HepG2 (cell line): Measurements from ENCODE around the gene TMEM266. TPM values are rescaled to one million over a fixed set of nuclear protein-coding genes. Genes with fewer than 3 reads are reported as not detected.

Source experiments
- ATAC-seq: fragments of 200-7000 bp; cut with Tn5 transposase; 3 replicates; pipeline ENCODE4 v1.9.1; 2020; ENCODE audit warnings: mild to moderate bottlenecking, moderate library complexity
- BruUV-seq: library from RNA; stranded (reverse); fragments of 400-500 nt; replicated peaks from 2 replicates; lab custom pipeline; 2021; lab: Mats Ljungman, UMichigan
- CTCF ChIA-PET: fragments of 300-600 bp; formaldehyde crosslinking; extraction: SDS; loops from one replicate; lab custom pipeline; 2021; ENCODE audit warnings: low total read pairs, inconsistent platforms, low intra/inter-chr PET ratio; lab: Yijun Ruan, JAX
- POLR2A ChIA-PET: fragments of 350-600 bp; sonication (Branson Sonifier 250); formaldehyde crosslinking; loops from one replicate; lab custom pipeline; 2020; ENCODE audit warnings: antibody characterized with exemption, inconsistent platforms; lab: Yijun Ruan, JAX
- DNase-seq: peaks from one replicate; pipeline ENCODE4 v3.0.0-alpha.2; 2015; ENCODE audit warnings: low spot score
- FAIRE-seq: peaks from 3 replicates; lab custom pipeline; 2011; peaks lifted over from hg19 to GRCh38; lab: Jason Lieb, UNC
- H2AFZ ChIP-seq: one replicate; pipeline ENCODE4 v1.6.1; 2011; ENCODE audit warnings: low read length, inconsistent platforms
- H3K27ac ChIP-seq: fragments of 300-600 bp; 3 replicates; pipeline ENCODE4 v1.8.0; 2011; ENCODE audit warnings: mixed run types, mild to moderate bottlenecking, mixed read lengths, low read length, inconsistent platforms; ENCODE audit not compliant: insufficient read depth; ENCODE audit errors: extremely low read length
- H3K27me3 ChIP-seq, 2 experiments: fragments of 200-600 bp in 1 of 2; 2 replicates in 1 of 2; 3 replicates in 1 of 2; pipeline versions ENCODE4 v1.6.0 to v1.8.0; 2011; ENCODE audit warnings: low read length in 2 of 2, mild to moderate bottlenecking in 2 of 2, moderate library complexity in 2 of 2, inconsistent platforms in 1 of 2; ENCODE audit not compliant: insufficient read depth in 2 of 2, control insufficient read depth in 1 of 2
- H3K36me3 ChIP-seq, 2 experiments: fragments of 200-600 bp in 1 of 2; replicated peaks in 1 of 2; 2 replicates in 1 of 2; 3 replicates in 1 of 2; pipeline versions ENCODE4 v1.5.1 to v1.8.0; 2011; ENCODE audit warnings: low read length in 2 of 2, inconsistent platforms in 1 of 2; ENCODE audit not compliant: insufficient read depth in 2 of 2, control insufficient read depth in 1 of 2
- H3K4me1 ChIP-seq: 2 replicates; pipeline ENCODE4 v1.5.1; 2012; ENCODE audit warnings: low read length, inconsistent platforms; ENCODE audit not compliant: insufficient read depth
- H3K4me2 ChIP-seq: 2 replicates; pipeline ENCODE4 v1.6.0; 2011; ENCODE audit warnings: low read depth, low read length, inconsistent platforms
- H3K4me3 ChIP-seq, 3 experiments: fragments of 200-600 bp in 1 of 3; sonication (generic), shearing (Covaris generic) in 1 of 3; replicated peaks in 1 of 3; 2 replicates each; pipeline ENCODE4 v1.5.1; 2011 to 2016; ENCODE audit warnings: low read length in 3 of 3, inconsistent platforms in 2 of 3, low read depth in 2 of 3, mild to moderate bottlenecking in 2 of 3, control low read depth in 1 of 3, mixed read lengths in 1 of 3; ENCODE audit not compliant: insufficient read depth in 1 of 3
- H3K79me2 ChIP-seq: one replicate; pipeline ENCODE4 v1.6.1; 2011; ENCODE audit warnings: low read length, inconsistent platforms; ENCODE audit not compliant: insufficient read depth
- H3K9ac ChIP-seq: 2 replicates; pipeline ENCODE4 v1.6.0; 2011; ENCODE audit warnings: mild to moderate bottlenecking, low read depth, low read length, inconsistent platforms; ENCODE audit not compliant: insufficient read depth
- H3K9me3 ChIP-seq: 2 replicates; pipeline ENCODE4 v1.5.1; 2012; ENCODE audit warnings: mild to moderate bottlenecking, low read length
- H4K20me1 ChIP-seq: 2 replicates; pipeline ENCODE4 v1.6.0; 2011; ENCODE audit warnings: inconsistent platforms, mild to moderate bottlenecking, low read length, moderate library complexity; ENCODE audit not compliant: insufficient read depth
- CEBPZ ChIP-seq: IDR thresholded peaks from 2 replicates; pipeline ENCODE4 v1.6.1; 2012; ENCODE audit warnings: low read length, improper control_type of control experiment
- CHD2 ChIP-seq: IDR thresholded peaks from 2 replicates; pipeline ENCODE4 v1.6.1; 2011; ENCODE audit warnings: low read depth, low read length, improper control_type of control experiment
- HIVEP1 ChIP-seq: sonication (generic); formaldehyde crosslinking; IDR thresholded peaks from 2 replicates; pipeline ENCODE4 v1.4.0; 2020; ENCODE audit warnings: mild to moderate bottlenecking, missing genetic modification reagents
- HMGA1 ChIP-seq: sonication (generic); formaldehyde crosslinking; conservative IDR thresholded peaks from 2 replicates; pipeline ENCODE4 v1.4.0; 2020; ENCODE audit warnings: missing genetic modification reagents
- MAZ ChIP-seq, 2 experiments: sonication (generic) in 1 of 2; formaldehyde crosslinking in 1 of 2; IDR thresholded peaks; 2 replicates each; pipeline versions ENCODE4 v1.5.0 to v1.6.1; 2012 to 2020; ENCODE audit warnings: low read depth in 2 of 2, mild to moderate bottlenecking in 2 of 2, borderline replicate concordance in 1 of 2, improper control_type of control experiment in 1 of 2, low read length in 1 of 2, missing genetic modification reagents in 1 of 2, moderate library complexity in 1 of 2
- ZBTB7B ChIP-seq: sonication (generic); formaldehyde crosslinking; IDR thresholded peaks from 2 replicates; pipeline ENCODE4 v1.4.0; 2020; ENCODE audit warnings: missing genetic modification reagents
- ZNF10 ChIP-seq: sonication (generic); formaldehyde crosslinking; IDR thresholded peaks from 2 replicates; pipeline ENCODE4 v1.4.0; 2020; ENCODE audit warnings: mild to moderate bottlenecking, low read depth, missing genetic modification reagents, borderline replicate concordance
- ZNF234 ChIP-seq: sonication (generic); formaldehyde crosslinking; conservative IDR thresholded peaks from 2 replicates; pipeline ENCODE4 v1.5.1; 2020; ENCODE audit warnings: mild to moderate bottlenecking, missing genetic modification reagents
- ZNF577 ChIP-seq: sonication (generic); formaldehyde crosslinking; IDR thresholded peaks from 2 replicates; pipeline ENCODE4 v1.4.0; 2020; ENCODE audit warnings: mild to moderate bottlenecking, low read depth, missing genetic modification reagents, borderline replicate concordance
- WGBS: methylation state at CpG from one replicate; pipeline ENCODE4 v1.1.6; 2017; ENCODE audit warnings: low lambda C conversion rate; 5-methylcytosine and 5-hydroxymethylcytosine counted together
- in situ Hi-C: cut with HindIII; loops from 2 replicates; pipeline ENCODE4 v1.10.0; 2017; ENCODE audit warnings: low pct_unique_long_range_greater_than_20kb; ENCODE audit not compliant: extremely low pct_ligation_motif_present
- intact Hi-C: fragments of 100-400 bp; cut with micrococcal nuclease; formaldehyde crosslinking; loops from one replicate; pipeline ENCODE4 v1.10.0; 2022; ENCODE audit not compliant: unreplicated experiment
- polyA plus RNA-seq, 8 experiments: library from polyadenylated mRNA; depleted of rRNA in 3 of 8; stranded (reverse) in 7 of 8; unstranded in 1 of 8; fragments of >200 nt; fragmentation: Illumina TruSeq in 4 of 8; extraction: Trizol in 4 of 8; gene quantifications; 2 replicates each; pipeline versions ENCODE4 v1.2.1 to v1.2.3, GENCODE V29; 2011 to 2016; ENCODE audit warnings: low read depth in 4 of 8, missing spikeins in 1 of 8, mixed read lengths in 1 of 8; ENCODE audit not compliant: insufficient read depth in 1 of 8
- total RNA-seq, 5 experiments: library from RNA; depleted of rRNA; stranded (reverse); fragments of >200 nt; fragmentation: Illumina TruSeq; extraction: Trizol; gene quantifications; 2 replicates each; pipeline ENCODE4 v1.2.3, GENCODE V29; 2016; ENCODE audit warnings: low read depth in 1 of 5
- TF ChIP-seq, protein P1 (sequence below): sonication (generic); formaldehyde crosslinking; IDR thresholded peaks from 2 replicates; pipeline ENCODE4 v1.4.0; 2020; ENCODE audit warnings: missing genetic modification reagents, borderline replicate concordance

TMEM266 gene
- total and polyA plus RNA-seq, 2 of the 13 experiments (the other 11 are each of a cell fraction or from before 2014, with no cell fraction given), result 0.04 TPM; not detected in 1

DNA sequence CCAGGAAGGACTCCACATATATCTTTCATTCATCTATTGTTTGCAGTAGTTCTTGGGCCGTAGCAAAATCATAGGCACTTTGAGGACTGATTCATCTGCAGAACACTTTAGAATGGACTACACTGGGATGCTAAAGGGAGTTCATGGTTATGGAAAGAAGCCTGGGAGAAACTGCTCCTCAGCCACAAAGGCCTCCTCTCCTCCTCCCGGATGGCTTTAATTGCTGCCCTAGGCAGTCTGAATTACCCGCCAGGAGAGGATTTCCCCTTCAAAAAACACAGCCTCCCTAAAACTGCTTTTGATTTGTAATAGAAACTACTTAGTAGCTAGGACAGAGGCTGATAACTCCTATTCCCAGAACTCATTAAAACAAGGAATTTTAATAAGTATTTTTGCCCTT, 4.6 kb downstream of the TMEM266 start:
- CTCF ChIA-PET, result no interaction called here
- H3K4me2 ChIP-seq, result no peak overlapping the region
- no peak overlapping the region for H2AFZ ChIP-seq
- peaks cover 0 to 19% of the 10 kb centered on the region in 2 experiments; a peak in 3 of 5 replicates for H3K27me3 ChIP-seq
- H3K27ac ChIP-seq, result no peak overlapping the region
- H3K9ac ChIP-seq, result no peak overlapping the region
- intact Hi-C loops (no loop called here), in situ Hi-C loops (no loop called here)
- BruUV-seq, result no TSS peak
- DNase-seq (no peak), ATAC-seq (no peak), FAIRE-seq (no peak)
- no peaks in the 10 kb centered on the region for H3K9me3 ChIP-seq
- no peaks in the 10 kb centered on the region for H3K79me2 ChIP-seq
- TF ChIP-seq CHD2, result no peak
- TF ChIP-seq HMGA1 (CRISPR knock-in tag), result no peak
- no peak for TF ChIP-seq HIVEP1
- no peak for TF ChIP-seq ZNF234
- TF ChIP-seq CEBPZ, result no peak
- TF ChIP-seq ZNF577 (CRISPR knock-in tag), result no peak
- no peak for TF ChIP-seq ZNF10 (CRISPR knock-in tag)
- no peak for TF ChIP-seq MAZ (IDR thresholded peaks at IDR 0.05; ENCODE audit: borderline replicate concordance, low read depth, low read length)
- no peak for TF ChIP-seq MAZ (CRISPR knock-in tag; IDR thresholded peaks at IDR 0.05; ENCODE audit: low read depth)
- TF ChIP-seq, protein P1, sequence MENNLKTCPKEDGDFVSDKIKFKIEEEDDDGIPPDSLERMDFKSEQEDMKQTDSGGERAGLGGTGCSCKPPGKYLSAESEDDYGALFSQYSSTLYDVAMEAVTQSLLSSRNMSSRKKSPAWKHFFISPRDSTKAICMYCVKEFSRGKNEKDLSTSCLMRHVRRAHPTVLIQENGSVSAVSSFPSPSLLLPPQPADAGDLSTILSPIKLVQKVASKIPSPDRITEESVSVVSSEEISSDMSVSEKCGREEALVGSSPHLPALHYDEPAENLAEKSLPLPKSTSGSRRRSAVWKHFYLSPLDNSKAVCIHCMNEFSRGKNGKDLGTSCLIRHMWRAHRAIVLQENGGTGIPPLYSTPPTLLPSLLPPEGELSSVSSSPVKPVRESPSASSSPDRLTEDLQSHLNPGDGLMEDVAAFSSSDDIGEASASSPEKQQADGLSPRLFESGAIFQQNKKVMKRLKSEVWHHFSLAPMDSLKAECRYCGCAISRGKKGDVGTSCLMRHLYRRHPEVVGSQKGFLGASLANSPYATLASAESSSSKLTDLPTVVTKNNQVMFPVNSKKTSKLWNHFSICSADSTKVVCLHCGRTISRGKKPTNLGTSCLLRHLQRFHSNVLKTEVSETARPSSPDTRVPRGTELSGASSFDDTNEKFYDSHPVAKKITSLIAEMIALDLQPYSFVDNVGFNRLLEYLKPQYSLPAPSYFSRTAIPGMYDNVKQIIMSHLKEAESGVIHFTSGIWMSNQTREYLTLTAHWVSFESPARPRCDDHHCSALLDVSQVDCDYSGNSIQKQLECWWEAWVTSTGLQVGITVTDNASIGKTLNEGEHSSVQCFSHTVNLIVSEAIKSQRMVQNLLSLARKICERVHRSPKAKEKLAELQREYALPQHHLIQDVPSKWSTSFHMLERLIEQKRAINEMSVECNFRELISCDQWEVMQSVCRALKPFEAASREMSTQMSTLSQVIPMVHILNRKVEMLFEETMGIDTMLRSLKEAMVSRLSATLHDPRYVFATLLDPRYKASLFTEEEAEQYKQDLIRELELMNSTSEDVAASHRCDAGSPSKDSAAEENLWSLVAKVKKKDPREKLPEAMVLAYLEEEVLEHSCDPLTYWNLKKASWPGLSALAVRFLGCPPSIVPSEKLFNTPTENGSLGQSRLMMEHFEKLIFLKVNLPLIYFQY (CRISPR knock-in tag), result no peak
- TF ChIP-seq ZBTB7B (CRISPR knock-in tag), result no peak
- H3K4me1 ChIP-seq, result peaks cover 6% of the 10 kb centered on the region
- H3K36me3 ChIP-seq, result no peaks in the 10 kb centered on the region
- WGBS, result 72% methylated on average over 3 of the region's 3 CpGs
- no peak overlapping the region for H3K4me3 ChIP-seq
- POLR2A ChIA-PET, result no interaction called here
- H4K20me1 ChIP-seq, result no peaks in the 10 kb centered on the region
